Progenitor cell of endocrine pancreas (in vitro differentiated cells): ENCODE results near the gene FAM180B. TPM values are rescaled to one million over a fixed set of nuclear protein-coding genes. Genes with fewer than 3 reads are reported as not detected.
"Not testable (repeated sequence)": the region's sequence is repeated elsewhere in the genome, so short reads cannot be mapped to it uniquely, and the experiment has no call there.

ENCODE experiments used
- DNase-seq: peaks from one replicate; pipeline ENCODE4 v3.0.0; 2021; ENCODE audit warnings: low spot score; ENCODE audit not compliant: unreplicated experiment
- H3K27ac Mint-ChIP-seq: 2 replicates; pipeline ENCODE4 v1.8.0; 2021; ENCODE audit warnings: mild to moderate bottlenecking, moderate library complexity, mixed read lengths
- H3K27me3 Mint-ChIP-seq: 2 replicates; pipeline ENCODE4 v1.8.0; 2021; ENCODE audit warnings: mixed read lengths
- H3K36me3 Mint-ChIP-seq: 2 replicates; pipeline ENCODE4 v1.8.0; 2022; ENCODE audit warnings: mixed read lengths; ENCODE audit not compliant: insufficient read depth
- H3K4me1 Mint-ChIP-seq: 2 replicates; pipeline ENCODE4 v1.8.0; 2021; ENCODE audit warnings: low read depth, mixed read lengths
- H3K4me3 Mint-ChIP-seq: 2 replicates; pipeline ENCODE4 v1.8.0; 2021; ENCODE audit warnings: low read depth, mild to moderate bottlenecking, moderate library complexity, mixed read lengths
- H3K9me3 Mint-ChIP-seq: 2 replicates; pipeline ENCODE4 v1.8.0; 2021; ENCODE audit warnings: low read depth, mixed read lengths
- CTCF ChIP-seq: fragments of 200-600 bp; sonication (generic); IDR thresholded peaks from one replicate; pipeline ENCODE4 v1.5.0; 2021; ENCODE audit warnings: antibody characterized with exemption, mild to moderate bottlenecking; ENCODE audit not compliant: unreplicated experiment
- total RNA-seq: library from RNA; stranded (reverse); gene quantifications from 2 replicates; pipeline ENCODE4 v1.2.1, GENCODE V29; 2021

The FAM180B gene
- total RNA-seq, 1 donor from 2014 or later: 0.26 TPM

- peak overlapping the region; percentile 21 for H3K27ac Mint-ChIP-seq
- TF ChIP-seq CTCF: no peak
- no peak overlapping the region for H3K4me3 Mint-ChIP-seq
- H3K4me1 Mint-ChIP-seq: no peaks in the 10 kb centered on the region
- no peaks in the 10 kb centered on the region for H3K27me3 Mint-ChIP-seq
- H3K36me3 Mint-ChIP-seq: peaks cover 12% of the 10 kb centered on the region
- no peak for DNase-seq
- H3K9me3 Mint-ChIP-seq: no peaks in the 10 kb centered on the region
Measured at GRCh38 chr11:47620836-47621378, 34.4 kb downstream of the FAM180B start.

DNA sequence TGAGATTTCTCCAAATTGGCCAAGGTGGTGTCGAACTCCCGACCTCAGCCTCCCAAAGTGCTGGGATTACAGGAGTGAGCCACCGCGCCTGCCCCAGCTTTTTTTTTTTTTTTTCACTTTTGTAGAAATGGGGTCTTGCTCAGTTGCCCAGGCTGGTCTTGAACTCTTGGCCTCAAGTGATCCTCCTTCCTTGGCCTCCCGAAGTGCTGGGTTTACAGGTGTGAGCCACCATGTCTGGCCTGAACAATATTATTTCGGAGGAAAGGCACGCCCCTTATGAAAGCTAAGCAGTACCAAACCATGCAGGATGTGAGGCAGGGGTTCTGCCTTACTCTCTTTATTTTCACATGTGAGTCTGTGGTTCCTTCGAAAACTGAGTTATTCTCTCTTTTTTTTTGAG lies 39.8 kb downstream of the FAM180B start:
- Mint-ChIP-seq H3K9me3 (no peaks in the 10 kb centered on the region), H3K36me3 (peaks cover 22% of the 10 kb centered on the region), H3K27me3 (no peaks in the 10 kb centered on the region), H3K27ac (no peak overlapping the region), H3K4me1 (no peaks in the 10 kb centered on the region), H3K4me3 (no peak overlapping the region)
- no peak for TF ChIP-seq CTCF
- DNase-seq: no peak

- no peaks in the 10 kb centered on the region for H3K27me3 Mint-ChIP-seq
- H3K9me3 Mint-ChIP-seq: no peaks in the 10 kb centered on the region
- H3K36me3 Mint-ChIP-seq: peaks cover 25% of the 10 kb centered on the region
- no peak for DNase-seq
- no peak overlapping the region for H3K27ac Mint-ChIP-seq
- no peak for TF ChIP-seq CTCF
- H3K4me3 Mint-ChIP-seq: no peak overlapping the region
- H3K4me1 Mint-ChIP-seq: no peaks in the 10 kb centered on the region
Measured at GRCh38 chr11:47628026-47628425, 41.5 kb downstream of the FAM180B start.

- H3K27ac Mint-ChIP-seq: no peak overlapping the region
- H3K9me3 Mint-ChIP-seq: no peaks in the 10 kb centered on the region
- DNase-seq: no peak
- TF ChIP-seq CTCF: no peak
- no peak overlapping the region for H3K4me3 Mint-ChIP-seq
- peaks cover 27% of the 10 kb centered on the region for H3K36me3 Mint-ChIP-seq
- H3K4me1 Mint-ChIP-seq: no peaks in the 10 kb centered on the region
- H3K27me3 Mint-ChIP-seq: no peaks in the 10 kb centered on the region
Measured at GRCh38 chr11:47631473-47631872, 45.0 kb downstream of the FAM180B start.

DNA sequence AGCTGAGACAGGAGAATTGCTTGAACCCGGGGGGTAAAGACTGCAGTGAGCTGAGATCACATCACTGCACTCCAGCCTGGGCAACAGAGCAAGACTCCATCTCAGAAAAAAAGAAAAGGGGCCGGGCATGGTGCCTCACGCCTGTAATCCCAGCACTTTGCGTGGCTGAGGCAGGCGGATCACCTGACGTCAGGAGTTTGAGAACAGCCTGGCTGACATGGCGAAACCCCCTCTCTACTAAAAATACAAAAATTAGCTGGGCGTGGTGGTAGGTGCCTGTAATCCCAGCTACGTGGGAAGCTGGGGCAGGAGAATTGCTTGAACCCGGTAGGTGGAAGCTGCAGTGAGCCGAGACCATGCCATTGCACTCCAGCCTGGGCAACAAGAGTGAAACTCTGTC lies 49.9 kb downstream of the FAM180B start:
- H3K27me3 Mint-ChIP-seq, H3K9me3 Mint-ChIP-seq, H3K4me3 Mint-ChIP-seq, DNase-seq, H3K27ac Mint-ChIP-seq, H3K4me1 Mint-ChIP-seq: not testable (repeated sequence)
- peaks cover 18% of the 10 kb centered on the region for H3K36me3 Mint-ChIP-seq

Other genes with a start within 250 kb of the FAM180B start
- 0.10 and 0.22 TPM in 2 replicates for gene MYBPC3, start 234.0 kb upstream of the FAM180B start, total RNA-seq
- not detected in 2 replicates for gene SPI1, start 208.1 kb upstream of the FAM180B start, total RNA-seq
- gene SLC39A13, start 178.1 kb upstream of the FAM180B start, total RNA-seq: 38.3 and 42.4 TPM in 2 replicates
- 101 and 103 TPM in 2 replicates for gene PSMC3, start 160.2 kb upstream of the FAM180B start, total RNA-seq
- 0.42 and 0.81 TPM in 2 replicates for gene RAPSN, start 137.5 kb upstream of the FAM180B start, total RNA-seq
- 161 and 163 TPM in 2 replicates for gene CELF1, start 33.5 kb upstream of the FAM180B start, total RNA-seq
- 45.6 and 47.6 TPM in 2 replicates for gene PTPMT1, start 21.1 kb upstream of the FAM180B start, total RNA-seq
- 16.6 and 18.1 TPM in 2 replicates for gene KBTBD4, start 7.7 kb upstream of the FAM180B start, total RNA-seq
- gene NDUFS3, start 7.6 kb upstream of the FAM180B start, total RNA-seq: 102 and 109 TPM in 2 replicates
- gene C1QTNF4, start 7.7 kb downstream of the FAM180B start, total RNA-seq: 2.5 and 4.0 TPM in 2 replicates
- gene MTCH2, start 55.9 kb downstream of the FAM180B start, total RNA-seq: 75.7 and 82.7 TPM in 2 replicates
- 6.1 and 8.2 TPM in 2 replicates for gene AGBL2, start 128.7 kb downstream of the FAM180B start, total RNA-seq
- gene FNBP4, start 180.7 kb downstream of the FAM180B start, total RNA-seq: 136 TPM in 2 replicates